Fibroblast of skin of abdomen (primary cell): ENCODE measurements around the gene BTBD9.

ENCODE experiments used
- DNase-seq: peaks from one replicate; pipeline ENCODE4 v3.0.0-alpha.2; 2013

Gene BTBD9

DNA sequence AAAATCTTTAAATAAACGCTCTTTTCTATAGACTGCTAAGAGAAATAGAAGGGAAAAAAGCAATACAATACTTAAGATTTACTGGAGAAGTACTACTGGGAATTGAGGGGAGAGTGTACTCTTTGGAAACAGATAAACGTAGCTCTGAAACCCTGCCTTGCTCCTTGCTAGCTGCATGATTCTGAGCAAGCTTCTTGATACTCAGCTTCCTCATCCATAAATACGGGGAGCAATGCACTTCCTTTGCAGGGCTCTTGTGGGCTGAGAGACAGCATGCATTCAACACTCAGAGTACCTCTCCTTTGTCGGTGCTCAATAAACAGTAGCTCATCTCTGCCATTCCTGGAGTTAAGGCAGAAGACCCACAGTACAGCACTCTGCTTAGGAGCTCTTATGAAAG is 159.7 kb downstream of the BTBD9 start:
- DNase-seq = no peak

DNA sequence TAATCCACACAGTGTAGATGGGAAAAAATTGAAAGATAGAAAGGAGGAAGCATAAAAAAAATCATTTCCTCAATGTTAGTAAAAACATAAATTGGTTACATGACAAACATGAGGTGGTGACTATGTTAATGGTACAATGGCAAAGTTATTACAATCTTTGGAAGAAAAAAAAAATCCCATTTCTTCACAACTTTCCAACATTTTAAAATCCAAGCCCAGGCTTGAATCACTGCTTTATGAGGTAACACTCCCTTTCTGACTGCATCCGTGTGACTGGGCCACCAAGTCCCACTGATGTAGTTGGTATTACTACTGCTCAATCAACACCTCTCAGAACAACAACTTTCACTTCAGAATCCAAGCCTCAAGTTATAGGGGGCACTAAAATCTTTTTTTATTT is 160.4 kb downstream of the BTBD9 start:
- DNase-seq = no peak

DNA sequence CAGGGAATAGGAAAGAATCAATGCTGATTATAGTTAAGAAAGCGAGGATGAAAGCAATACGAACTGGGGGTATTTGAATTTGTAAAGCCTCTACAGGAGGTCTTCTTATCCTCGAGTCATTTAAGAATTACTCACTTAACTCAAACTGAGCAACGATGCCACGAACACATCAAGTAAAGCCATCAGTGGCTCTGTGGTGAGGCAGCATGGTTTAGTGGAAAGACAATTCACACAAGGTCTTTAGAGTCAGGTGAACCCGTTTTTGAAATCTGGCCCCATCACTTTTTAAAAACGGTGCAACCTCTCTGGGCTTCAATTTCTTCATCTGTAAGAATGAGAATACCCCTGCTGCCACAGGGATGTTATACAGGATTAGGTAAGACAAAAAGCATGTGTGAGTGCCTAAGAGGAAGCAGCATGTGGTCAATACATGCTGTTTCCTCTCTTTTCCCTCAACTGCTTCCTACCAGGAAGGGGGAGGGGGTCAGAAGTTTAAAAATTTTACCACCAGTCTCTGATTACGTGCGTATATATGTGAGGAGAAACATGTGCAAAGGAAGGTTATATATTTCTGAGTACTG is 162.0 kb downstream of the BTBD9 start:
- DNase-seq = no peak

DNA sequence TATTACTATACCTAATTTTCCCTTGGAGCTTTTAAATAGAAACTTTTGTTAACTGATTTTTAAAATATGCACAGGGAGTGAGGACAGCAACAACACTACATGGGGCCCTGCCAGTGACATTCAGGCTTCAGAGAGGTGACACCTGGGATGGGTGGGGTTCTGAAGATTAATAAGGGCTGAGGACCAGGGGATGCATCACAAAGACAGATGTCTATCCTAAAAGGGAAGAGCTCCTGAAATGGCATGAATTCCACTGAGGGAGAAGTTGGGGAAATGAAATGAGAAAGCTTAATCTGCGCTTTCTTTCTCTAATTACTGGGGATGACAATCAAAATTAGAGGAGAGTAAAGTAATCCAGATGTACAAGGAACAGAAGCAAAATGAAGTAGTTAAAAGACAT is 162.8 kb downstream of the BTBD9 start:
- DNase-seq = no peak

DNA sequence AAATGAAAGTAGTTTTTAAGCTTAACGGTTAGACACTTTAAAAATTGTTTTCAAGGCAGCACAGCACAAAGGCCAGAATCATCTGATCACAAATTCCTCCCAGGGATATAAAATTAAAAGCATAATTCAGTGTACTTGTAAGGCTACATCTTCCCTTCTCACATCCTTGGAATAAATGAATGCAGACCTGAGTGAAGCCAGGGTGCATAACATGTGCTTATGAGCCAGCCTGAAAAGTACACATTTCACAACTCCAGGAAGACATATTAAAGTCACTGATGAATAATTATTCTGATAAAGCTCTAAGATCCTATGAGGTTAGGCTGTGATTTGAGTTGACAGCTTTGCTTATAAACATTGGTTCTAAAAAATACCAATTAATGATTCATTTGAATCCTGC is 163.6 kb downstream of the BTBD9 start:
- DNase-seq = no peak

DNA sequence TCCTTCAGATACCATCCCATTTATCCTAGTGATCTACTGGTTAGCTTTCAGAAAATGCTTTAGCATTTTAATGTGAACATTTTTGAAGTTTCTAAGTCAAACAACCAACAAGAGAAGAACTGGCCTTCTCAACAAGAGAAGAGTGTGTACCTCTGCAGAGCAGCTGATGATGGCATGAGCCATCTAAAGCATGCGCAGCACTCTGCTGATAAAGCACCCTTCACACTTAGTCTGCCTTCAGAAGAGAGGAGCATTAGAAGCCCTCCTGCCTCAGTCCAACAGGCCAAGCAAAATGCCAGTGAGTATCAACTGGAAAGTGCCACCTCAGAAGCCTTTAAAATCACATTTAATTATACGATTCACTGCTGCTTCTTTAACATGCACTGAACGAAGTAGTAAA is 169.2 kb downstream of the BTBD9 start:
- DNase-seq = no peak

DNA sequence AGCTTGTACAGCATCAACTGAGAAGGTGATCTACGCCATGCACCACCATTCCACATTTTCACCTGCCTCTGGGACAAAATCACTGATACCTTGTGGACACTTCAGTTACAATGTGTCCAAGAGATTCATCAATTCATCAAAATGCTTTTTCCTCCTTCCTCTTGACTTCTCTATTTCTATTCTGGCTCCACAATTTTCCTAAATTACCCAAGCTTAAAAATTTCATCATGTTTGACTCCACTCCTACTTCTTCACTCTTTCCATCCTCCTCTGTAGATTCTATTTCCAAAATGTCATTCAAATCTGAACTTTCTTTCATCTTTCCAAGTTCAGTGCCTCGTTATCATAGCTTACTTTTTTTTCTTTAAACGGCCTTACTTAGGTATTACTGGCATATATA is 172.2 kb downstream of the BTBD9 start:
- DNase-seq = no peak

DNA sequence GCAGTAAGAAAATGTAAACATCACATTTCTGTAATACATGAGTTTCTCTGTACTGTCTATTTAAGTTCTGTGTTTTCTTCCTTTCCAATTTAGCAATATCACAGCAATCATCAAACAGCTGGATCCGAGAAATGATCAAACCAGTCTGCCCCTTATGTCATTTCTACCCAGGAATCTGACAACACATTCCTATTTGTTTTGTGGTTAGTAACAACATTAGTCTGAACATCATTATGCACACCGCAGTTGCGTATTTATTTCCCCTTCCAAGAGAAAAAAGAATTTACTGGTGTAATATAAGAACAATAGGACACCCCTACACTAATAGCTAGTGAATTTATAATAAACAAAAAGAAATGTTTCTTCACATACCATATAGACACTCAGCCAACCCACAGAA is 179.5 kb downstream of the BTBD9 start:
- peak; percentile 88 for DNase-seq

DNA sequence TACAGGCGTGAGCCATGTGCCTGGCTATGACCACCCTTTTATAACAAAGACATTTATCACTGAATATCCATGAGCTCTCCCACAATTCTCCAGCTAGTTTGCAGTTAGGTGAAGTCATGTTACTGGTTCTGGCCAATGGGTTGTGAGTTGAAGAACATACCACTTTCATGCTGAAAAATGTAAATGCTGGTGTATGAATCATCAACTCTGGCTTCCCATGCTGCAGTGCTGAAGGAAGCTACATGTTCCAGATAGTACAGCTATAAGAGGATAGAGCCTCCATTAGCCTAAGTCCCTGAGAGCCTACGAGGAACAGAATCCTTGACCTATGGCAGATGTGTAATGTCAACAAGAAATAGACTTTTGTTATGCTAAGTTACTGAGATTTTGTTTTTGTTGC is 180.4 kb downstream of the BTBD9 start:
- DNase-seq = peak; percentile 70

DNA sequence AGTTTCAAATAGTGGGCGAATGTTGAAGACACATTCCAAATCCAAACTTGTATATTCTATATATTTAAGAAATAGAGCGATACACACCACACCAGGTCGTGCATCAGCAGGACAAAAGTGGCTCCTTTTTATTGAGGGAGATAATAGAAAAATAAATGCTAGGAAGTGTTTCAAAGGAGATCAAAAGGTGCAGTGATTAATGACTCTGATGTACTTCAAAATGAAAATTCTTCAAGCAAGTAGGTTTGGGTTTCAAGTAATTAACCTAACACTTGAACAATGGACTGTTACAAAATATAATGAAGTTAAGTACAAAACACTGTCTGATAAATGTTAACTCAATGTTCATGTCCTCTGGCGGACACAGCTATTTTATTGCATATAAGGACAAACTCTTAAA is 185.9 kb downstream of the BTBD9 start:
- no peak for DNase-seq

DNA sequence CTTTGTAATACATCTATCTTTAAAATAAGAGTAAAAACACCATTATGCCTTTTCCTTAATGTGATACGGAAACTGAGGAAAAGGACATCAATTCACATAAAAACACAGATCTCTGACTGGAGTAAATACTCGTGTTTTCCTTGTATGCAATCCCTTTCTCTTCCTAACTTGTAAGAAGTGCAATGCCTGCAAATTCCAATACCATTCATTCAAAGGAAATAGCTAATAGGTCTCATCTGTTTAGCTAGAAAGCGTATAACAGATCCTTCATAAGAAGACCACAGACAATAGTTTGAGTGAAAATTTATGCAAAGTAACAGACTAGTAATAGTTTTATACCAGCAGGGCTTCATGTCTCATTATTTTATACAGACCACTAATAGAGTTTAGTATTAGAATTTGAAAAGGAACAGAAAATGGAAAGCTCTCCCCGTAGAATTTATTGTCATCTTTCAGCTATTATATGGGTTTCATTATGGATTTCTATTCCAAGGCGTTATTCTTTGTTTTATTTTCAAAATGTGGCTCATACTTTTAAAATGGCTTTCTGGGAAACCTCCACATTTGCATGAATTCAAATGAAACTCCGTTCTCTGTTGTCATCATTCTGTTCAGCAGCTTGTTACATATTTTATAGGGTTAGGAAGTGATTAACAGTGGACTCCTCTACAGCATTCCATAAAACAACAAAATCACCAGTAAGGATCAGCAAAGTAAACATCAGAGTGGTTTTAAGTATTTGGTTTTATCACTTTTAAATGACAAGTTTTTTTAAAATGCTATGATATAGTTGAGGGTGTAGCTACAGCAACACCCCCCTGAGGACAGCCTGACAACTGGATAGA is 186.7 kb downstream of the BTBD9 start:
- peak; percentile 37 for DNase-seq

DNA sequence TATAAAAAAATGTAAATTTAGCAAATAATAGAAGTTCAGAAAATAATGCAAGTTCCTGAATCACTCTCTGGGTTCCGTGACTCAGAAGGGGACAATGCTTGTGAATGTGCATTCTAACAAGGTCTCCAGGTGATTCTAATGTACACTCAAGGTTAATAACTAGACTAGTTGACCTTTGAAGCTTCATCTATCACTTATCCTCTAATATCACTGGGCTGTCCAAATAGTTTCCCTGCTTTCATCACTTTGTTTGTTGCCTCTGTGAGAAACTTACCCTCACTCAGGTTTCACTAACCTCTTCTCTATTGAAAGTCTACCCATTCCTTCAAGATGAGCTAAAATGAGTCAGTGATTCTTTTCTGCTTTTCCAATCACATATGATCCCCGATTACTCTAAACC is 189.0 kb downstream of the BTBD9 start:
- no peak for DNase-seq

DNA sequence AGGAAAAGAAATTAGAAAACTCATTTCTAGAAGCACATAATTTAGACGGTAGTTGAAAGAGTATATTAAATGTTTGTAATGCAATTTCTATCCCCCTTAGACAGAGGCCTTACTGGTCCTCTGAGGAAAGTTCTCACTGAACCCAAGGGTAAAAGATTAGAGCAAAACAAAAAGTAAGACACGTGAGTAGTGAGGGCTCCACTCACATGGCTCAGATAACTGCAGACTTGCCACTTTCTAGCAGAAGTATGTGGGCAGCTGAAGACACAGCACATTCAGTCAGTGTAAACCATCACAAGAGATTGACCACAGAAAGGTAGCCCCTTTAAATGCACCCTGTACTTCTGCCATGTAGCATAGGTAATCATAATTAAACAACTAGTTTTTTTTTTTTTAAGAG is 193.8 kb downstream of the BTBD9 start:
- DNase-seq = no peak

DNA sequence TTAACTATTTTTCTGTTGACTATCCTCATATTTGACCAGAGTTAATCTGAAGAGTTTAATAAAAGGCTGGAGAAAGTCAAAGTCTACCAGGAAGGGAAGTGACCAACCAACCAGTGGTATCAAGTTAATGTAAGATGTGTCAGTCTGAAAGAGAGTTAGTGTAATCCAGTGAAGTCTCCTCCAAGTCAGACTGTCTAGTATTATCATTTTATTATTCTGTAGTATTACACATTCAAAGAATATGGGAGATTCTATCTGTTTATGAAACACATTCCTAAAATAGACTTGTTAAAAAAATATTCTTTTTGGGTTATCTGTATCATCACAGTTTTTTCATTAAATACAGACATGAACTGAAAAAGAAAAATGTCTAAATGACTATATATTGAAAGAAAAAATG is 194.4 kb downstream of the BTBD9 start:
- DNase-seq = no peak

DNA sequence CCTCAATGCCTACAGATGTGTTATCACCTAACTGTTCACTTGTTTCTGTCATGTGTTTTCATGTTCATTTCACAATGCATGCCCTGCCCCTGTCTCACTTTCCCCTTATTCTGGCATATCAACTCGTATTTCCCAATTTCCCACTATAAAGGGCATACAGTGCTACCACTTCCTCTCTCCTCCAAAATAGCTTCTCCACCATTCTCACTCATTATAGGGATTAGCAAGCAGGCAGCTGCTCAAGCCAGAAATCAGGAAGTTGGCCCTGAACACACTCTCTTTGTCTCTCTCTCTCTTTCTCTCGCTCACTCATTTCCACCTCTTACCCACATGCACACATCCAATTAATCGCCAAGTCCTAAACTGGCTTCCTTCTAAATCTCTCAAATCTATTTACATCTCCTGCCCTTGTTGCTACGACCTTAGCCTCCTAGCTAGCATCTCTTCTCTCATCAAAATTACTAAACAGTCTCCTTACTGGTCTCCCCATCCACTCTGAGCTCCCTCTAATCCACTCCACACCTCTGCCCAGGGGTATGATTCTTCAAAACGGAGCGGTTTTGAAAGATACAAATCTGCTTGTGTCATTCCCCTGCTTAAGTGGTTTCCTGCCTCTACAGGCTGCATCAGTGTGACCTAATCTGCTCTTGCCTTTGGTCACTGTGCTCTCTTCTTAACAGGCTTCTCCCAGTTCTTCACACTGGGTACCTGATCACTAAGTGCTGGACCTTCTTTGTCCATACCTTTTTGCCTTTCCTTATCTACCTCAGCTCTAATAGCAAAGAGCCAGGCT is 196.2 kb downstream of the BTBD9 start:
- DNase-seq = no peak

DNA sequence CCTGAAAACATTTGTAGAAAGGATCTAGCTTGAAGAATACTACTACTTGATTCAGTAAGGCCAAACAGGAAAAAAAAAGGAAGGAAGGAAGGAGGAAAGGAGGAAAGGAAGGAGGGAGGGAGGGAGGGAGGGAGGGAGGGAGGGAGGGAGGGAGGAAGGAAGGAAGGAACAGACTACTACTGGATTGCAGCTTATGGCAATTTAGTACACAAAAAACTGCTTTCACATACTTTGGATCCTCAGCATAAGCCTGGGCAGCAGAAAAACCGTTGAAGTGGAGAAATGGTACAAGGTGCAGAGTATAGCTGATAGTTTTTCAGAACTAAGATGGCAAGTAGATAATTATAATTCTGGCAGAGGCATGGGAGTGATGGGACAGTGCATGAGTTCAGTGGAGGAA is 201.6 kb downstream of the BTBD9 start:
- no peak for DNase-seq

DNA sequence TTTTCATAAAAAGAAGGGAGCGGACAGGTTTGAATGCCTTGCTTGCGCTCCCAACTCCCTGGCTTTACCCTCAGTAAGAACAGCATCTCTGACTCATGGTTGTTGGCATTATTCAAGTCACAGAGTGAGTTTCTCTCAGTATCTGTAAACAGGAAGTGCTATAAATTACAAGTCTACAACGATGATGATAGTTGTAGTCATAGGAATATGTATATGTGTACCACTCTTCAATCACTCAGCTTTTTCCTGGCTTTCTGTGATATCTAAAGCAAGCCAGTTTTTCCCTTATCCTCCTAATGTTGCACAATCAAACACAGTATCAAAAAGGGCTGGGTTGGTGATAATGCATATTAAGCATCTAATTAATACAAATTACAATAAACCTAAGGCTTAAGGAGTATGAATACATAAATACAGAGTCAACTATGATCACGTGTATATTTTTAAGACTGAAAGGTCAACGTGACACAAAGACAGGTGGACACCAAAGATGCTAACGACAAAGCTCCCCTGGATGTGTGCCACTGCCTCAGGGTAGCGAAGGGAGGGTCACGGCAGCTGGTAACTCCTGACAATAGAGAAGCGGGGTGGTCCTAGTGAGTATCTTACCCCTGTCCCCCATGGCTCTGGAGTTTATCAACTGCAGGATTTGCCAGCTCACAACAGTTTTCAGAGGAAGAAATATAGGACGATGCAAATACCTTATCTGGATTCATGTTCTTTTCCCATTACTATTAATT is 202.8 kb downstream of the BTBD9 start:
- peak; percentile 53 for DNase-seq

DNA sequence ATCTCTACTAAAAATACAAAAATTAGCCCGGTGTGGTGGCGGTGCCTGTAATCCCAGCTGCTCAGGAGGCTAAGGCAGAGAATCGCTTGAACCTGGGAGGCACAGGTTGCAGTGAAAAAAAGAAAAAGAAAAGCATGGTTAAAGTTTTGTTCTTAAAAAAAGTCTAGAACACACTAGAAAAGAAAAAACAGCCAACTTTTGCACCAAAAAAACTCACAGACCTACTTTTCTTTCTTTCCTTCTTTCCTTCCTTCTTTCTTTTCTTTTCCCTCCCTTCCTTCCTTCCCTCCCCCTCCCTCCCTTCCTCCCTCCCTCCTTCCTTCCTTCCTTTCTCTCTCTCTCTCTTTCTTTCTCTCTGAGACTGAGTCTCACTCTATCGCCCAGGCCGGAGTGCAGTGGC is 204.4 kb downstream of the BTBD9 start:
- no peak for DNase-seq

DNA sequence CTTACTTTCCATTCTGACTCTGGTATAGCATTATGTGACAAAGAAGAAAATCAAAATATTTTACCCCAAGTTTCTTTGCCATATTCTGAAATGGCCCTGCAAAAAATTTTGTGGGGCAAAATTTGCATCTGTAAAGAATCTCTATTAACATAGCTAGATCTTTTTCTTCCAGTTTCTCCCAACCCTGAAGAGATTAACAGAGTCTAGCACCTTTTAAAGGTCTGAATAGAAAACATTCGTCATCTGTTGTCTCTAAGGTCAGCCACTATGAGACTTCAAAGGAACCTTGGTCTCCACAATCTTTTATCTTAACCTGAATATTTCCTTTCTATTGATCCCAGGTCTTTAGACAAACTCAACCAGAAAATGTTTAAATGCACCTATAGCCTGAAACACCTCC is 205.7 kb downstream of the BTBD9 start:
- DNase-seq = no peak

DNA sequence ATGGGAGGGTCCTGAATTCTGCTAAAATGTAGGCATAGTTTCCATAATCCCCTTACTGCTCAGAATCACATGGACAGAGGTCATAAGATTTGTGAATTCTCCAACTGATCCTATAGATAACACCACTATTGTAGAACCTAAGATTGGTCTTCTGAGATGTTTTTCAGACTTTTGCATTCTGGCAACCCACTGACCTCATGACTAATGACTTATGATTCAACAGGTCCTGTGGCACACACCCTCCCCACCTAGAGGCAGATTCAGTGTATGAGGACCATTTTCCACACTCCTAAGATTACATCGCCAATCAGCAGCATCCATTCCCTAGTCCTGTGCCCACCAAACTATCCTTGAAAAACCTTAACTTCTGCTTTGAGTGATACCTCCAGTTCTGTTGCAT is 207.2 kb downstream of the BTBD9 start:
- no peak for DNase-seq

DNA sequence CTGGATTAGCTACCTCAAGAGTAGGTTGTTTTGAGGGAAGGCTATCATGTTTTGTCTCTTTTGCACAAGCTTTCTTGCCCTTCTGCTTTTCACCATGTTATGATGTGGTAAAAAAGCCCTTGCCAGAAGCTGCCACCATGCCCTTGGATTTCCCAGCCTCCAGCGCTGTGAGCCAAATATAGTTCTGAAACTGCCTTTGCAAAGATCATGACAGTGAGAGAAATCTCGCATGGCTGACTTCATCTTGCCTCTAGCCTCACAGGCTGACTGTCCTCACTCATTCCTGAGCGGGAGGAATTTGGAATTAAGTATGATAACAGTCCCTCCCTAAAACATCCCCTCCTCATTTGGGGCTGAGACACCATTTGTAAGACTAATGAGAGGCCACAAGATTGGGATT is 207.7 kb downstream of the BTBD9 start:
- no peak for DNase-seq

DNA sequence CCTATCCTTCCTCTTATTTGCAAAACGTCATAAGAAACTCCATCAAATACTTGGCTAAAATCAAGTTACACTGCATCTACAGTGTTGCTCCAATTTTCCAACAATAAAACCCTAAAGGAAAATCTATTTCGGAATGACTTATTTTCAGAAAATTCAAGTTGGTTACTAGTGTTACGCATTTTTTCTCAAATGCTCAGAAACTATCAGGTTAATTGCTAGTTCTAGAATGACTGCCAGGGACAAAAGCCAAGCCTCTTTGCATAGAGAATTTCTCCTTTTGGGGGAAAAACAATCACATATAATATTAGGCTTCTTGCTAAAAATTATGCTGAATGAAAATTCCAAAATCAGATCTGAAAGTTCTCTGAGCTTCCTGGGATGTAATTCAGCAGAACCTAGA is 210.2 kb downstream of the BTBD9 start:
- DNase-seq = no peak
